ENCODE measurements around the gene CAPN5.

GRCh38 chr11:77141034-77141433 lies 74.3 kb downstream of the CAPN5 start:
- TF ChIP-seq ZNF274 (IDR thresholded peaks at IDR 0.05; ENCODE audit: low read depth, low read length) (no peak), SUZ12 (IDR thresholded peaks at IDR 0.05; ENCODE audit: extremely low read depth, insufficient read depth, insufficient read length) (no peak), YY1 (IDR thresholded peaks at IDR 0.05; ENCODE audit: insufficient read depth, insufficient read length) (no peak)
